K562 (cell line): ENCODE results near the gene PRR36. TPM values are rescaled to one million over a fixed set of nuclear protein-coding genes. Genes with fewer than 3 reads are reported as not detected.

ENCODE experiments used
- ATAC-seq: fragments of 200-7000 bp; cut with Tn5 transposase; 3 replicates; pipeline ENCODE4 v1.9.1; 2020; ENCODE audit warnings: moderate library complexity
- BruUV-seq: library from RNA; stranded (reverse); fragments of 400-500 nt; replicated peaks from 2 replicates; lab custom pipeline; 2021; lab: Mats Ljungman, UMichigan
- CTCF ChIA-PET: fragments of 300-600 bp; formaldehyde crosslinking; extraction: SDS; loops from one replicate; lab custom pipeline; 2021; ENCODE audit warnings: low intra/inter-chr PET ratio; lab: Yijun Ruan, JAX
- POLR2A ChIA-PET: fragments of 300-600, 350-650 bp; sonication (Branson Sonifier 250); formaldehyde crosslinking; extraction: SDS; loops from one replicate; lab custom pipeline; 2021; ENCODE audit warnings: antibody characterized with exemption, inconsistent platforms; lab: Yijun Ruan, JAX
- DNase-seq, 4 experiments: peaks; one replicate each; pipeline versions ENCODE4 v3.0.0 to v3.0.0-alpha.2; 2011 to 2018; ENCODE audit warnings: low spot score in 3 of 4, mixed read lengths in 3 of 4; ENCODE audit errors: extremely low read depth in 1 of 4
- FAIRE-seq: peaks from 2 replicates; lab custom pipeline; 2011; peaks lifted over from hg19 to GRCh38; lab: Jason Lieb, UNC
- H2AFZ ChIP-seq: 2 replicates; pipeline ENCODE4 v1.6.0; 2011; ENCODE audit warnings: low read depth, low read length, control low read depth, inconsistent platforms
- H3K27ac ChIP-seq: fragments of 200-600 bp; 3 replicates; pipeline ENCODE4 v1.8.0; 2011; ENCODE audit warnings: low read depth, mild to moderate bottlenecking, control low read depth, inconsistent platforms, low read length, moderate library complexity, mixed read lengths; ENCODE audit errors: extremely low read depth
- H3K27me3 ChIP-seq, 2 experiments: fragments of 300-600 bp in 1 of 2; 2 replicates in 1 of 2; 3 replicates in 1 of 2; pipeline versions ENCODE4 v1.6.0 to v1.8.0; 2011; ENCODE audit warnings: inconsistent platforms in 2 of 2, low read length in 2 of 2, mild to moderate bottlenecking in 1 of 2, mixed read lengths in 1 of 2, moderate library complexity in 1 of 2; ENCODE audit not compliant: control insufficient read depth in 2 of 2, insufficient read depth in 2 of 2
- H3K36me3 ChIP-seq: fragments of 300-600 bp; 3 replicates; pipeline ENCODE4 v1.8.0; 2011; ENCODE audit warnings: mild to moderate bottlenecking, low read length, inconsistent platforms; ENCODE audit not compliant: control insufficient read depth, insufficient read depth
- H3K4me1 ChIP-seq, 2 experiments: fragments of 200-600 bp in 1 of 2; replicated peaks in 1 of 2; 2 replicates in 1 of 2; 3 replicates in 1 of 2; pipeline versions ENCODE4 v1.5.1 to v1.8.0; 2011; ENCODE audit warnings: inconsistent platforms in 2 of 2, low read length in 2 of 2, mild to moderate bottlenecking in 1 of 2, mixed read lengths in 1 of 2, moderate library complexity in 1 of 2; ENCODE audit not compliant: control insufficient read depth in 2 of 2, insufficient read depth in 2 of 2
- H3K4me2 ChIP-seq: 2 replicates; pipeline ENCODE4 v1.6.1; 2011; ENCODE audit warnings: low read length, control low read depth, inconsistent platforms, mixed read lengths; ENCODE audit not compliant: insufficient read depth
- H3K4me3 ChIP-seq: fragments of 200-600 bp; sonication (generic), shearing (Covaris generic); 2 replicates; pipeline ENCODE4 v1.5.1; 2016; ENCODE audit warnings: control low read depth, inconsistent platforms
- H3K79me2 ChIP-seq: fragments of 200-600 bp; 3 replicates; pipeline ENCODE4 v1.8.0; 2011; ENCODE audit warnings: low read length, inconsistent platforms; ENCODE audit not compliant: control insufficient read depth, insufficient read depth
- H3K9ac ChIP-seq, 2 experiments: 2 replicates each; pipeline versions ENCODE4 v1.6.0 to v1.6.1; 2011; ENCODE audit warnings: low read depth in 2 of 2, low read length in 2 of 2, control low read depth in 1 of 2, inconsistent platforms in 1 of 2, mild to moderate bottlenecking in 1 of 2, mixed read lengths in 1 of 2; ENCODE audit not compliant: insufficient read depth in 1 of 2
- H3K9me1 ChIP-seq: one replicate; pipeline ENCODE4 v1.6.0; 2011; ENCODE audit warnings: inconsistent platforms, mild to moderate bottlenecking, low read length, moderate library complexity; ENCODE audit not compliant: control insufficient read depth, insufficient read depth
- H3K9me3 ChIP-seq: replicated peaks from 2 replicates; pipeline ENCODE4 v1.5.1; 2011; ENCODE audit warnings: low read depth, low read length, inconsistent platforms; ENCODE audit not compliant: control insufficient read depth, insufficient read depth
- H4K20me1 ChIP-seq: replicated peaks from 2 replicates; pipeline ENCODE4 v1.6.1; 2011; ENCODE audit warnings: low read length, inconsistent platforms, mixed read lengths; ENCODE audit not compliant: control insufficient read depth, insufficient read depth
- GTF2E2 ChIP-seq: fragments of 200-800 bp; sonication (Bioruptor generic); IDR thresholded peaks from 2 replicates; pipeline ENCODE4 v1.6.1; 2016; ENCODE audit warnings: missing genetic modification characterization, missing compliant biosample characterization
- MEF2D ChIP-seq: conservative IDR thresholded peaks from 2 replicates; pipeline ENCODE4 v1.6.1; 2016; ENCODE audit warnings: low read depth, missing genetic modification characterization, missing compliant biosample characterization
- POLR2A ChIP-seq: fragments of 450-650 bp; conservative IDR thresholded peaks from 2 replicates; pipeline ENCODE4 v1.6.1; 2016
- POLR2G ChIP-seq: fragments of 200-400 bp; formaldehyde crosslinking; IDR thresholded peaks from 2 replicates; pipeline ENCODE4 v1.6.1; 2017; ENCODE audit warnings: low read depth, mild to moderate bottlenecking, antibody characterized with exemption, low read length, moderate library complexity
- SMAD2 ChIP-seq: fragments of 150-350 bp; IDR thresholded peaks from 2 replicates; pipeline ENCODE4 v1.6.1; 2014; ENCODE audit warnings: low read depth, mild to moderate bottlenecking, low read length
- SP2 ChIP-seq: IDR thresholded peaks from 2 replicates; pipeline ENCODE4 v1.6.1; 2011; ENCODE audit warnings: mild to moderate bottlenecking, low read depth, low read length, moderate library complexity; ENCODE audit not compliant: poor library complexity, severe bottlenecking; ENCODE audit errors: extremely low read depth
- ZBTB33 ChIP-seq: sonication (generic); formaldehyde crosslinking; IDR thresholded peaks from 2 replicates; pipeline ENCODE4 v1.8.1; 2023; ENCODE audit warnings: mild to moderate bottlenecking, missing genetic modification reagents
- ZFPM2 ChIP-seq: fragments of 250-450 bp; sonication (Bioruptor Pico); IDR thresholded peaks from 2 replicates; pipeline ENCODE4 v1.5.1; 2022; ENCODE audit warnings: mild to moderate bottlenecking
- WGBS: fragments of 100-300 bp; shearing (Covaris generic); methylation state at CpG from one replicate; pipeline ENCODE4 v1.1.6; 2016; ENCODE audit warnings: low coverage, mixed read lengths; ENCODE audit not compliant: insufficient coverage; ENCODE audit errors: missing lambda C conversion rate; 5-methylcytosine and 5-hydroxymethylcytosine counted together
- in situ Hi-C: fragments of 300-500 bp; cut with MboI; formaldehyde crosslinking; loops from 4 replicates; pipeline ENCODE4 v1.15.0; 2018; ENCODE audit warnings: inconsistent platforms, mixed read lengths
- intact Hi-C: fragments of 100-400 bp; cut with micrococcal nuclease; formaldehyde crosslinking; loops from 2 replicates; pipeline ENCODE4 v1.14.2; 2022
- polyA plus RNA-seq, 8 experiments: library from polyadenylated mRNA; depleted of rRNA in 4 of 8; stranded (reverse) in 5 of 8; unstranded in 3 of 8; fragments of >200 nt; fragmentation: Nextera tagmentation in 2 of 8; fragmentation: Illumina TruSeq in 1 of 8; extraction: Ambion mirVana in 2 of 8; extraction: Trizol in 1 of 8; gene quantifications; 2 replicates each; pipeline versions ENCODE4 v1.2.1 to v1.2.3, GENCODE V29; 2011 to 2014; ENCODE audit warnings: inconsistent platforms in 1 of 8, missing spikeins in 1 of 8
- total RNA-seq, 7 experiments: library from RNA; depleted of rRNA in 6 of 7; stranded (reverse); fragments of >200 nt in 6 of 7; fragmentation: Illumina TruSeq in 2 of 7; extraction: Trizol in 2 of 7; gene quantifications; 2 replicates each; pipeline versions ENCODE4 v1.2.1 to v1.2.3, GENCODE V29; 2011 to 2021; ENCODE audit warnings: low replicate concordance in 1 of 7

PRR36 gene
- total and polyA plus RNA-seq, 9 of the 15 experiments (the other 6 are each of a cell fraction or from before 2014, with no cell fraction given), result 0.05 to 0.42 (median 0.06) TPM; not detected in 6

GRCh38 chr19:7916103-7916954 is 42.1 kb upstream of the PRR36 start (continued):
- TF ChIP-seq ZBTB33 (CRISPR knock-in tag) (peak; percentile 79), MEF2D (tag) (no peak), POLR2G (peak; percentile 57), SP2 (no peak)

- ChIA-PET POLR2A (interaction anchor here (0.7 to 1.7 kb wide), 4 partner anchors 12 to 56 kb away, joined by 3 to 5 read pairs (median 4); partner anchors contain the start of gene MAP2K7), CTCF (no interaction called here)
- no peak for TF ChIP-seq ZFPM2
- TF ChIP-seq POLR2A, result no peak
- no peak for TF ChIP-seq GTF2E2 (tag)
- TF ChIP-seq SMAD2, result no peak
- WGBS, result 65% methylated on average over 24 of the region's 24 CpGs
- no peak for ATAC-seq
- Histone ChIP-seq H3K4me3 (no peak overlapping the region), H3K9ac (peak overlapping the region in 1 of 2 experiments; percentile 35; a peak in 1 of 4 replicates), H3K9me1 (no peaks in the 10 kb centered on the region), H3K4me2 (no peak overlapping the region), H3K27ac (no peak overlapping the region), H3K79me2 (peaks cover 14% of the 10 kb centered on the region), H3K4me1 (peaks cover 7 to 73% of the 10 kb centered on the region in 2 experiments; a peak in 4 of 5 replicates), H3K9me3 (no peaks in the 10 kb centered on the region), H4K20me1 (no peaks in the 10 kb centered on the region), H2AFZ (no peak overlapping the region), H3K27me3 (no peaks in the 10 kb centered on the region), H3K36me3 (peaks cover 29% of the 10 kb centered on the region; the same call in 1 of the 3 replicates)
- FAIRE-seq, result no peak
- in situ Hi-C loops, result no loop called here
- intact Hi-C loops, result no loop called here
- BruUV-seq, result no TSS peak
- DNase-seq, result no peak
Observed at GRCh38 chr19:7915250-7916102, 41.3 kb upstream of the PRR36 start.
